Stimulated activated CD8-positive, alpha-beta memory T cell treated with anti-CD3 and anti-CD28 coated beads, Interleukin-15, amount 100 ng/mL, for 24 hours (primary cell): ENCODE data around the gene MED4.

ENCODE experiments used
- DNase-seq: peaks from one replicate; pipeline ENCODE4 v3.0.0-alpha.2; 2020; ENCODE audit warnings: low read depth

MED4 gene

GRCh38 chr13:48037346-48038173 lies 57.3 kb downstream of the MED4 start, which contains the start of gene NUDT15:
NUDT15 (plus strand) TSS chr13:48037726; CDS start chr13:48037747, 21 bp downstream.
- peak; percentile 92 for DNase-seq

- no peak for DNase-seq
These were observed 65.0 kb downstream of the MED4 start for GRCh38 chr13:48029859-48030258.

GRCh38 chr13:48028066-48028465 lies 66.8 kb downstream of the MED4 start:
- no peak for DNase-seq
